Epithelial cell of esophagus (primary cell): ENCODE data around the gene XRCC4.

Source experiments
- DNase-seq: peaks from one replicate; pipeline ENCODE4 v3.0.0; 2010; ENCODE audit warnings: low read depth
- H3K4me3 ChIP-seq: 2 replicates; pipeline ENCODE4 v1.5.1; 2011; ENCODE audit warnings: mild to moderate bottlenecking, low read length, control low read depth
- CTCF ChIP-seq: IDR thresholded peaks from 2 replicates; pipeline ENCODE4 v1.5.1; 2011; ENCODE audit warnings: low read depth, mild to moderate bottlenecking, low read length, control low read depth, inconsistent platforms; ENCODE audit not compliant: insufficient read depth; ENCODE audit errors: missing control alignments

XRCC4 gene

GRCh38 chr5:83392766-83393503, 315.6 kb downstream of the XRCC4 start:
- no peak for TF ChIP-seq CTCF
- no peak overlapping the region for H3K4me3 ChIP-seq
- DNase-seq, result no peak

GRCh38 chr5:83393504-83393866, 316.1 kb downstream of the XRCC4 start:
- TF ChIP-seq CTCF, result no peak
- DNase-seq, result no peak
- no peak overlapping the region for H3K4me3 ChIP-seq

GRCh38 chr5:83394190-83394589, 316.8 kb downstream of the XRCC4 start:
- peak; percentile 25 for DNase-seq
- no peak for TF ChIP-seq CTCF
- H3K4me3 ChIP-seq, result no peak overlapping the region

GRCh38 chr5:83396662-83397061, 319.3 kb downstream of the XRCC4 start:
- DNase-seq, result no peak
- no peak overlapping the region for H3K4me3 ChIP-seq
- no peak for TF ChIP-seq CTCF

- DNase-seq, result no peak
- H3K4me3 ChIP-seq, result no peak overlapping the region
- TF ChIP-seq CTCF, result no peak
Measured at GRCh38 chr5:83397658-83398057, 320.3 kb downstream of the XRCC4 start.

GRCh38 chr5:83400241-83400640, 322.9 kb downstream of the XRCC4 start:
- no peak overlapping the region for H3K4me3 ChIP-seq

More at GRCh38 chr5:83400241-83400640, 322.9 kb downstream of the XRCC4 start:
- TF ChIP-seq CTCF, result no peak
- DNase-seq, result no peak
